HEK293 (cell line): ENCODE measurements around the gene MRC2.

Experiments
- AEBP2 ChIP-seq: fragments of 450-650 bp; formaldehyde crosslinking; IDR thresholded peaks from 2 replicates; pipeline ENCODE4 v1.5.1; 2016; ENCODE audit warnings: missing biosample characterization, missing genetic modification characterization, borderline replicate concordance
- CTCF ChIP-seq: fragments of 450-650 bp; formaldehyde crosslinking; IDR thresholded peaks from 2 replicates; pipeline ENCODE4 v1.5.1; 2016; ENCODE audit warnings: missing biosample characterization, missing genetic modification characterization

GRCh38 chr17:62716834-62717588, 89.5 kb downstream of the MRC2 start:
- TF ChIP-seq AEBP2 (tag by site-specific recombination) (no peak), CTCF (no peak)
